Uterus (tissue), 4 donors: Measurements from ENCODE around the gene MYH16. TPM values are rescaled to one million over a fixed set of nuclear protein-coding genes. Genes with fewer than 3 reads are reported as not detected.
A peak's percentile ranks its signal among the peaks of the same experiment; 100 is the strongest.
"Not testable (repeated sequence)": the region's sequence is repeated elsewhere in the genome, so short reads cannot be mapped to it uniquely, and the experiment has no call there.

Experiments
- DNase-seq, 2 donors: peaks; one replicate each; pipeline ENCODE4 v3.0.0-alpha.2; 2019 to 2020
- H3K27ac ChIP-seq, 2 donors: fragments of 200-600 bp; sonication (generic); 1 replicate in 1 of 2; 2 replicates in 1 of 2; pipeline ENCODE4 v1.5.1; 2016 to 2018
- H3K27me3 ChIP-seq, 2 donors: fragments of 200-600 bp; sonication (generic); one replicate each; pipeline ENCODE4 v1.5.1; 2018 to 2019; ENCODE audit warnings: control low read depth in 1 of 2
- H3K36me3 ChIP-seq, 2 donors: fragments of 200-600 bp; sonication (generic); one replicate each; pipeline ENCODE4 v1.5.1; 2019; ENCODE audit warnings: control low read depth in 1 of 2
- H3K4me1 ChIP-seq, 2 donors: fragments of 200-600 bp; sonication (generic); one replicate each; pipeline ENCODE4 v1.5.1; 2018 to 2019; ENCODE audit warnings: control low read depth in 1 of 2
- H3K4me3 ChIP-seq, 2 donors: fragments of 200-600 bp; sonication (generic); 1 replicate in 1 of 2; 2 replicates in 1 of 2; pipeline ENCODE4 v1.5.1; 2018 to 2019; ENCODE audit warnings: mild to moderate bottlenecking in 1 of 2
- H3K9me3 ChIP-seq, 2 donors: fragments of 200-600 bp; sonication (generic); one replicate each; pipeline ENCODE4 v1.5.1; 2019; ENCODE audit warnings: control low read depth in 1 of 2
- CTCF ChIP-seq, 4 experiments: fragments of 200-600 bp in 2 of 4; fragments of 450-650 bp in 2 of 4; sonication (generic) in 2 of 4; IDR thresholded peaks; one replicate each; pipeline ENCODE4 v1.5.1; 2016 to 2019; ENCODE audit warnings: antibody characterized with exemption in 4 of 4, mild to moderate bottlenecking in 2 of 4, moderate library complexity in 1 of 4
- POLR2A ChIP-seq, 2 donors: fragments of 450-650 bp; IDR thresholded peaks; one replicate each; pipeline ENCODE4 v1.6.1; 2016; ENCODE audit warnings: antibody characterized with exemption in 2 of 2, mild to moderate bottlenecking in 1 of 2, moderate library complexity in 1 of 2
- intact Hi-C: fragments of 100-400 bp; cut with DNase I; formaldehyde crosslinking; loops from one replicate; pipeline ENCODE4 v1.15.1; 2023; ENCODE audit warnings: low total_unique reads
- total RNA-seq, 4 donors: library from RNA; depleted of rRNA in 3 of 4; stranded (reverse); fragments of >200 nt in 3 of 4; gene quantifications; one replicate each; pipeline versions ENCODE4 v1.1.0 to v1.2.4, GENCODE V29; 2014 to 2023
- donor health status: DM: yes; HTN: yes; CAD: no.

Gene MYH16
- total RNA-seq, 4 donors from 2014 or later, result not detected

- H3K9me3 ChIP-seq, result no peaks in the 10 kb centered on the region
- H3K36me3 ChIP-seq, result no peaks in the 10 kb centered on the region
- no peak overlapping the region for H3K4me3 ChIP-seq
- peaks cover 0 to 6% of the 10 kb centered on the region in 2 donors for H3K4me1 ChIP-seq
- intact Hi-C loops, result no loop called here
- H3K27me3 ChIP-seq, result no peaks in the 10 kb centered on the region
- no peak overlapping the region for H3K27ac ChIP-seq
- no peak for DNase-seq
- no peak for TF ChIP-seq CTCF (IDR thresholded peaks at IDR 0.05)
- TF ChIP-seq POLR2A (IDR thresholded peaks at IDR 0.05), result no peak
These were observed 58.4 kb downstream of the MYH16 start for GRCh38 chr7:99331002-99331401.

- H3K4me1 ChIP-seq, result no peaks in the 10 kb centered on the region
- no peak for DNase-seq
- H3K4me3 ChIP-seq, result no peak overlapping the region
- TF ChIP-seq POLR2A (IDR thresholded peaks at IDR 0.05) (no peak), CTCF (IDR thresholded peaks at IDR 0.05) (no peak)
- intact Hi-C loops, result no loop called here
- no peaks in the 10 kb centered on the region for H3K36me3 ChIP-seq
- peak overlapping the region in 1 of 2 donors; percentile 70 for H3K27ac ChIP-seq
- H3K27me3 ChIP-seq, result no peaks in the 10 kb centered on the region
- H3K9me3 ChIP-seq, result no peaks in the 10 kb centered on the region
These were observed 67.0 kb downstream of the MYH16 start for GRCh38 chr7:99339595-99339994.

GRCh38 chr7:99340659-99341058 is 68.0 kb downstream of the MYH16 start:
- H3K9me3 ChIP-seq, result no peaks in the 10 kb centered on the region
- H3K36me3 ChIP-seq, result no peaks in the 10 kb centered on the region
- no peaks in the 10 kb centered on the region for H3K27me3 ChIP-seq
- H3K4me3 ChIP-seq, result no peak overlapping the region
- no peak for DNase-seq
- intact Hi-C loops, result no loop called here
- no peak for TF ChIP-seq CTCF (IDR thresholded peaks at IDR 0.05)
- TF ChIP-seq POLR2A (IDR thresholded peaks at IDR 0.05), result no peak
- H3K4me1 ChIP-seq, result no peaks in the 10 kb centered on the region
- H3K27ac ChIP-seq, result peak overlapping the region in 1 of 2 donors; percentile 70

GRCh38 chr7:99344061-99344647 is 71.5 kb downstream of the MYH16 start:
- no peak overlapping the region for H3K4me3 ChIP-seq
- H3K36me3 ChIP-seq, result no peaks in the 10 kb centered on the region
- H3K27ac ChIP-seq, result no peak overlapping the region
- no peak for TF ChIP-seq POLR2A (IDR thresholded peaks at IDR 0.05)
- TF ChIP-seq CTCF (IDR thresholded peaks at IDR 0.05), result no peak
- H3K4me1 ChIP-seq, result no peaks in the 10 kb centered on the region
- H3K27me3 ChIP-seq, result no peaks in the 10 kb centered on the region
- DNase-seq, result no peak
- intact Hi-C loops, result no loop called here
- H3K9me3 ChIP-seq, result no peaks in the 10 kb centered on the region

- H3K4me1 ChIP-seq, intact Hi-C loops, H3K27ac ChIP-seq, H3K4me3 ChIP-seq, H3K27me3 ChIP-seq, H3K36me3 ChIP-seq, DNase-seq, H3K9me3 ChIP-seq: not testable (repeated sequence)
These were observed 78.0 kb downstream of the MYH16 start for GRCh38 chr7:99350641-99351040.

GRCh38 chr7:99352247-99352646 is 79.6 kb downstream of the MYH16 start:
- Histone ChIP-seq H3K27ac (no peak overlapping the region), H3K36me3 (no peaks in the 10 kb centered on the region), H3K4me3 (no peak overlapping the region), H3K4me1 (no peaks in the 10 kb centered on the region), H3K9me3 (no peaks in the 10 kb centered on the region), H3K27me3 (no peaks in the 10 kb centered on the region)
- DNase-seq, result no peak
- intact Hi-C loops, result no loop called here
- TF ChIP-seq CTCF (IDR thresholded peaks at IDR 0.05) (no peak), POLR2A (IDR thresholded peaks at IDR 0.05) (no peak)
